ENCODE results near the gene TJP1. TPM values are rescaled to one million over a fixed set of nuclear protein-coding genes. Genes with fewer than 3 reads are reported as not detected.

TJP1 gene
- polyA plus RNA-seq, 1 donor (not counting 4 experiments of a cell fraction or from before 2014, with no cell fraction given) = 54.7 TPM

GRCh38 chr15:29840054-29840453 lies 17.8 kb upstream of the TJP1 start:
- Histone ChIP-seq H2AFZ (ENCODE audit: control insufficient read depth, low read length) (no peak overlapping the region), H3K9ac (ENCODE audit: control insufficient read depth, extremely low read depth, insufficient read depth, low read length) (no peak overlapping the region), H3K9me3 (ENCODE audit: control insufficient read depth, low read depth, low read length) (no peaks in the 10 kb centered on the region), H4K20me1 (ENCODE audit: control insufficient read depth, extremely low read depth, insufficient read depth, low read length) (no peaks in the 10 kb centered on the region), H3K27me3 (ENCODE audit: control insufficient read depth, extremely low read depth, insufficient read depth, low read length) (no peaks in the 10 kb centered on the region), H3K27ac (ENCODE audit: control insufficient read depth, insufficient read depth, low read length) (no peak overlapping the region), H3K79me2 (ENCODE audit: control insufficient read depth, insufficient read depth, low read length) (no peaks in the 10 kb centered on the region), H3K4me1 (ENCODE audit: control insufficient read depth, extremely low read depth, insufficient read depth, low read length) (peaks cover 38% of the 10 kb centered on the region), H3K9me1 (ENCODE audit: control insufficient read depth, extremely low read depth, insufficient read depth, low read length) (no peaks in the 10 kb centered on the region), H3K4me3 (ENCODE audit: control insufficient read depth in 2 of 3, extremely low read depth in 1 of 3, insufficient read depth in 2 of 3, low read depth in 1 of 3, low read length in 3 of 3) (no peak overlapping the region), H3K36me3 (ENCODE audit: control insufficient read depth in 2 of 2, extremely low read depth in 1 of 2, insufficient read depth in 2 of 2, low read length in 2 of 2) (no peaks in the 10 kb centered on the region), H3K4me2 (ENCODE audit: control insufficient read depth, extremely low read depth, insufficient read depth, low read depth, low read length) (no peak overlapping the region)
- FAIRE-seq = no peak
- DNase-seq (ENCODE audit: low read depth, low spot score) = no peak
- no peak for TF ChIP-seq EZH2 (IDR thresholded peaks at IDR 0.05; ENCODE audit: low read length)
- TF ChIP-seq CTCF (optimal IDR thresholded peaks at IDR 0.05 in 1 of 3, IDR thresholded peaks at IDR 0.05 in 1 of 3, conservative IDR thresholded peaks at IDR 0.05 in 1 of 3; ENCODE audit: extremely low read depth in 1 of 3, insufficient read depth in 2 of 3, low read length in 3 of 3) = no peak
- dilution Hi-C loops (cut with MboI; ENCODE audit: extremely low pct_ligation_motif_present, low sequenced_read_pairs) = no loop called here

- Histone ChIP-seq H3K9me3 (ENCODE audit: control insufficient read depth, low read depth, low read length) (no peaks in the 10 kb centered on the region), H3K27me3 (ENCODE audit: control insufficient read depth, extremely low read depth, insufficient read depth, low read length) (no peaks in the 10 kb centered on the region), H3K79me2 (ENCODE audit: control insufficient read depth, insufficient read depth, low read length) (no peaks in the 10 kb centered on the region), H3K4me1 (ENCODE audit: control insufficient read depth, extremely low read depth, insufficient read depth, low read length) (peaks cover 22% of the 10 kb centered on the region), H3K9me1 (ENCODE audit: control insufficient read depth, extremely low read depth, insufficient read depth, low read length) (no peaks in the 10 kb centered on the region), H3K4me3 (ENCODE audit: control insufficient read depth in 2 of 3, extremely low read depth in 1 of 3, insufficient read depth in 2 of 3, low read depth in 1 of 3, low read length in 3 of 3) (no peak overlapping the region), H3K9ac (ENCODE audit: control insufficient read depth, extremely low read depth, insufficient read depth, low read length) (no peak overlapping the region), H4K20me1 (ENCODE audit: control insufficient read depth, extremely low read depth, insufficient read depth, low read length) (no peaks in the 10 kb centered on the region), H3K4me2 (ENCODE audit: control insufficient read depth, extremely low read depth, insufficient read depth, low read depth, low read length) (peak overlapping the region; percentile 51), H2AFZ (ENCODE audit: control insufficient read depth, low read length) (no peak overlapping the region), H3K36me3 (ENCODE audit: control insufficient read depth in 2 of 2, extremely low read depth in 1 of 2, insufficient read depth in 2 of 2, low read length in 2 of 2) (no peaks in the 10 kb centered on the region), H3K27ac (ENCODE audit: control insufficient read depth, insufficient read depth, low read length) (no peak overlapping the region)
- TF ChIP-seq EZH2 (IDR thresholded peaks at IDR 0.05; ENCODE audit: low read length) (no peak), CTCF (optimal IDR thresholded peaks at IDR 0.05 in 1 of 3, IDR thresholded peaks at IDR 0.05 in 1 of 3, conservative IDR thresholded peaks at IDR 0.05 in 1 of 3; ENCODE audit: extremely low read depth in 1 of 3, insufficient read depth in 2 of 3, low read length in 3 of 3) (no peak)
- DNase-seq (ENCODE audit: low read depth, low spot score) (no peak), FAIRE-seq (peak; percentile 85)
- dilution Hi-C loops (cut with MboI; ENCODE audit: extremely low pct_ligation_motif_present, low sequenced_read_pairs) = no loop called here
These were observed 16.2 kb upstream of the TJP1 start for GRCh38 chr15:29838352-29839010.
